ENCODE measurements around the gene VWF. TPM values are rescaled to one million over a fixed set of nuclear protein-coding genes. Genes with fewer than 3 reads are reported as not detected.
A peak's percentile ranks its signal among the peaks of the same experiment; 100 is the strongest.

The VWF gene
- total and polyA plus RNA-seq, 2 of the 13 experiments (the other 11 are each of a cell fraction or from before 2014, with no cell fraction given), result 0.20 to 0.25 TPM

DNA sequence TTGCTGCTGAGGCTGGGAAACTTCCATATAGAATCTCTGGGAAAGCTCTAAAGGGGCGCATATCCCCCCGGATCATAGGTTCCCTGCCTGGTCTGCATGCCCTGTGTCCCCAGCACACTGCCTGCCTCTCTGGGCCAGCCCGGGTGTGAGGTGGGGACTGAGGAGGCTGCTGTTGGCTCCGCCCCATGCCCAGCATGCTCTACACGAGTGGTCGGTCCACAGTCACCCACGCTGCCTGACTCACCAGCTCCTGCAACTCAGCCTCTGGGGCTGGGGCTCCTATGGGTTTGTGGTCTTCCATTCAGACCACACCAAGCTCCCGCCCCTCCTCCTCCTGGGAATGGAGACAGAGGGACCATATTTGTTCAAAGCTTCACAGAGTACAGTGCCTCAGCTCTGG, 90.9 kb downstream of the VWF start (continued):
- TF ChIP-seq, protein P1, sequence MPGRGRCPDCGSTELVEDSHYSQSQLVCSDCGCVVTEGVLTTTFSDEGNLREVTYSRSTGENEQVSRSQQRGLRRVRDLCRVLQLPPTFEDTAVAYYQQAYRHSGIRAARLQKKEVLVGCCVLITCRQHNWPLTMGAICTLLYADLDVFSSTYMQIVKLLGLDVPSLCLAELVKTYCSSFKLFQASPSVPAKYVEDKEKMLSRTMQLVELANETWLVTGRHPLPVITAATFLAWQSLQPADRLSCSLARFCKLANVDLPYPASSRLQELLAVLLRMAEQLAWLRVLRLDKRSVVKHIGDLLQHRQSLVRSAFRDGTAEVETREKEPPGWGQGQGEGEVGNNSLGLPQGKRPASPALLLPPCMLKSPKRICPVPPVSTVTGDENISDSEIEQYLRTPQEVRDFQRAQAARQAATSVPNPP (CRISPR knock-in tag; IDR thresholded peaks at IDR 0.05), result no peak
- TF ChIP-seq ZNF263 (CRISPR knock-in tag; IDR thresholded peaks at IDR 0.05) (no peak), SMAD9 (CRISPR knock-in tag; IDR thresholded peaks at IDR 0.05) (no peak), ZNF709 (CRISPR knock-in tag; IDR thresholded peaks at IDR 0.05) (no peak), DNMT1 (CRISPR knock-in tag; IDR thresholded peaks at IDR 0.05) (no peak)
- TF ChIP-seq, protein P2, sequence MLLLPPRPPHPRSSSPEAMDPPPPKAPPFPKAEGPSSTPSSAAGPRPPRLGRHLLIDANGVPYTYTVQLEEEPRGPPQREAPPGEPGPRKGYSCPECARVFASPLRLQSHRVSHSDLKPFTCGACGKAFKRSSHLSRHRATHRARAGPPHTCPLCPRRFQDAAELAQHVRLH (CRISPR knock-in tag; IDR thresholded peaks at IDR 0.05; ENCODE audit: borderline replicate concordance, low read depth), result no peak
- TF ChIP-seq, protein P3, sequence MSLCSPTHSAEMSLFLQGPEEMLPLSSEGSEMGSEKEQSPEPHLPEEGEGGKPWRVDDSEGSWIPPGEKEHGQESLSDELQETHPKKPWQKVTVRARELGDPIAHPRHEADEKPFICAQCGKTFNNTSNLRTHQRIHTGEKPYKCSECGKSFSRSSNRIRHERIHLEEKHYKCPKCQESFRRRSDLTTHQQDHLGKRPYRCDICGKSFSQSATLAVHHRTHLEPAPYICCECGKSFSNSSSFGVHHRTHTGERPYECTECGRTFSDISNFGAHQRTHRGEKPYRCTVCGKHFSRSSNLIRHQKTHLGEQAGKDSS (CRISPR knock-in tag; IDR thresholded peaks at IDR 0.05; ENCODE audit: borderline replicate concordance, low read depth), result no peak

DNA sequence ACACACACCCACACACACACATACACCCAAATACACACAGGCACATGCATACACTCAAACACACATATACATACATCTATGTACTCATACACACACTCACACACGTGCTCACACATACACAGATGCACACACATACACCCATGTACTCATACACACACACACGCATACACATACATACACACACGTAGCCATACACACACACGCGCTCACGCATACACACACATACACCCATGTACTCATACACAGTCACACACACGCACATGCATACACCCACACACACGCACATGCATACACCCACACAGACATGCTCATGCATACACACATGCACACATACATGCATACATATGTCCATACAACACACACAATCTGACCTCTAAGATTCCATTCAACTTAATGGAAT, 91.7 kb downstream of the VWF start:
- H3K79me2 ChIP-seq (ENCODE audit: insufficient read depth, low read length), result no peaks in the 10 kb centered on the region
- no peak overlapping the region for H3K4me3 ChIP-seq (replicated peaks in 1 of 3; ENCODE audit: insufficient read depth in 1 of 3, low read depth in 2 of 3, low read length in 3 of 3)
- no peak overlapping the region for H3K9ac ChIP-seq (ENCODE audit: insufficient read depth, low read depth, low read length)
- no peaks in the 10 kb centered on the region for H3K4me1 ChIP-seq (ENCODE audit: insufficient read depth, low read length)
- no peak for ATAC-seq
- no peaks in the 10 kb centered on the region for H4K20me1 ChIP-seq (ENCODE audit: insufficient read depth, low read length)
- WGBS (ENCODE audit: low lambda C conversion rate), result 74% methylated on average over 8 of the region's 8 CpGs
- H3K4me2 ChIP-seq (ENCODE audit: low read depth, low read length), result no peak overlapping the region
- FAIRE-seq, result no peak
- intact Hi-C loops (cut with micrococcal nuclease; ENCODE audit: unreplicated experiment), result no loop called here
- DNase-seq (ENCODE audit: low spot score), result no peak
- H3K27ac ChIP-seq (ENCODE audit: extremely low read length, insufficient read depth, low read length), result no peak overlapping the region
- ChIA-PET POLR2A (no interaction called here), CTCF (ENCODE audit: low intra/inter-chr PET ratio, low total read pairs) (no interaction called here)
- H2AFZ ChIP-seq (ENCODE audit: low read length), result no peak overlapping the region
- no TSS peak for BruUV-seq (replicated peaks)
- no peaks in the 10 kb centered on the region for H3K36me3 ChIP-seq (replicated peaks in 1 of 2; ENCODE audit: control insufficient read depth in 1 of 2, insufficient read depth in 2 of 2, low read length in 2 of 2)
- in situ Hi-C loops (cut with HindIII; ENCODE audit: extremely low pct_ligation_motif_present, low pct_unique_long_range_greater_than_20kb), result no loop called here
- no peaks in the 10 kb centered on the region for H3K9me3 ChIP-seq (ENCODE audit: low read length)
- no peaks in the 10 kb centered on the region for H3K27me3 ChIP-seq (ENCODE audit: control insufficient read depth in 1 of 2, insufficient read depth in 2 of 2, low read length in 2 of 2)
- TF ChIP-seq RARG (CRISPR knock-in tag; IDR thresholded peaks at IDR 0.05; ENCODE audit: low read depth), result no peak
- TF ChIP-seq ATF7-NPFF (CRISPR knock-in tag; IDR thresholded peaks at IDR 0.05; ENCODE audit: low read depth), result no peak
- 0 out of 2 replicates have a peak, but pooled peaks have one; percentile 28 for TF ChIP-seq LCORL (IDR thresholded peaks at IDR 0.05)
- no peak for TF ChIP-seq LCORL (CRISPR knock-in tag; IDR thresholded peaks at IDR 0.05)
- TF ChIP-seq SIN3A (IDR thresholded peaks at IDR 0.05; ENCODE audit: borderline replicate concordance, low read depth, low read length), result no peak
- no peak for TF ChIP-seq PITX1 (CRISPR knock-in tag; IDR thresholded peaks at IDR 0.05)
- no peak for TF ChIP-seq ZNF713 (CRISPR knock-in tag; IDR thresholded peaks at IDR 0.05)
- TF ChIP-seq EZH2 (conservative IDR thresholded peaks at IDR 0.05; ENCODE audit: low read depth, low read length), result no peak
- TF ChIP-seq, protein P4, sequence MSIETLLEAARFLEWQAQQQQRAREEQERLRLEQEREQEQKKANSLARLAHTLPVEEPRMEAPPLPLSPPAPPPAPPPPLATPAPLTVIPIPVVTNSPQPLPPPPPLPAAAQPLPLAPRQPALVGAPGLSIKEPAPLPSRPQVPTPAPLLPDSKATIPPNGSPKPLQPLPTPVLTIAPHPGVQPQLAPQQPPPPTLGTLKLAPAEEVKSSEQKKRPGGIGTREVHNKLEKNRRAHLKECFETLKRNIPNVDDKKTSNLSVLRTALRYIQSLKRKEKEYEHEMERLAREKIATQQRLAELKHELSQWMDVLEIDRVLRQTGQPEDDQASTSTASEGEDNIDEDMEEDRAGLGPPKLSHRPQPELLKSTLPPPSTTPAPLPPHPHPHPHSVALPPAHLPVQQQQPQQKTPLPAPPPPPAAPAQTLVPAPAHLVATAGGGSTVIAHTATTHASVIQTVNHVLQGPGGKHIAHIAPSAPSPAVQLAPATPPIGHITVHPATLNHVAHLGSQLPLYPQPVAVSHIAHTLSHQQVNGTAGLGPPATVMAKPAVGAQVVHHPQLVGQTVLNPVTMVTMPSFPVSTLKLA (IDR thresholded peaks at IDR 0.05), result peak; percentile 54
- no peak for TF ChIP-seq FLYWCH1 (CRISPR knock-in tag; IDR thresholded peaks at IDR 0.05)
- TF ChIP-seq, protein P5, sequence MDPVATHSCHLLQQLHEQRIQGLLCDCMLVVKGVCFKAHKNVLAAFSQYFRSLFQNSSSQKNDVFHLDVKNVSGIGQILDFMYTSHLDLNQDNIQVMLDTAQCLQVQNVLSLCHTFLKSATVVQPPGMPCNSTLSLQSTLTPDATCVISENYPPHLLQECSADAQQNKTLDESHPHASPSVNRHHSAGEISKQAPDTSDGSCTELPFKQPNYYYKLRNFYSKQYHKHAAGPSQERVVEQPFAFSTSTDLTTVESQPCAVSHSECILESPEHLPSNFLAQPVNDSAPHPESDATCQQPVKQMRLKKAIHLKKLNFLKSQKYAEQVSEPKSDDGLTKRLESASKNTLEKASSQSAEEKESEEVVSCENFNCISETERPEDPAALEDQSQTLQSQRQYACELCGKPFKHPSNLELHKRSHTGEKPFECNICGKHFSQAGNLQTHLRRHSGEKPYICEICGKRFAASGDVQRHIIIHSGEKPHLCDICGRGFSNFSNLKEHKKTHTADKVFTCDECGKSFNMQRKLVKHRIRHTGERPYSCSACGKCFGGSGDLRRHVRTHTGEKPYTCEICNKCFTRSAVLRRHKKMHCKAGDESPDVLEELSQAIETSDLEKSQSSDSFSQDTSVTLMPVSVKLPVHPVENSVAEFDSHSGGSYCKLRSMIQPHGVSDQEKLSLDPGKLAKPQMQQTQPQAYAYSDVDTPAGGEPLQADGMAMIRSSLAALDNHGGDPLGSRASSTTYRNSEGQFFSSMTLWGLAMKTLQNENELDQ (CRISPR knock-in tag; IDR thresholded peaks at IDR 0.05; ENCODE audit: borderline replicate concordance), result no peak
- TF ChIP-seq, protein P6, sequence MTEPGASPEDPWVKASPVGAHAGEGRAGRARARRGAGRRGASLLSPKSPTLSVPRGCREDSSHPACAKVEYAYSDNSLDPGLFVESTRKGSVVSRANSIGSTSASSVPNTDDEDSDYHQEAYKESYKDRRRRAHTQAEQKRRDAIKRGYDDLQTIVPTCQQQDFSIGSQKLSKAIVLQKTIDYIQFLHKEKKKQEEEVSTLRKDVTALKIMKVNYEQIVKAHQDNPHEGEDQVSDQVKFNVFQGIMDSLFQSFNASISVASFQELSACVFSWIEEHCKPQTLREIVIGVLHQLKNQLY (CRISPR knock-in tag; IDR thresholded peaks at IDR 0.05), result no peak

All from HepG2 (cell line).